GM10248 (cell line): Measurements from ENCODE around the gene CCDC18.

Source experiments
- CTCF ChIA-PET: fragments of 300-600 bp; sonication (Branson Sonifier 250); formaldehyde crosslinking; extraction: SDS; loops from one replicate; lab custom pipeline; 2021; ENCODE audit warnings: antibody characterized with exemption; lab: Yijun Ruan, JAX
- POLR2A ChIA-PET: fragments of 350-650 bp; sonication (Branson Sonifier 250); formaldehyde crosslinking; extraction: SDS; loops from one replicate; lab custom pipeline; 2020; ENCODE audit warnings: antibody characterized with exemption; lab: Yijun Ruan, JAX
- DNase-seq: peaks from one replicate; pipeline ENCODE4 v3.0.0; 2012; ENCODE audit errors: extremely low spot score
- TF ChIP-seq, protein P1 (sequence below): IDR thresholded peaks from 2 replicates; pipeline ENCODE4 v1.5.1; 2012; ENCODE audit warnings: mild to moderate bottlenecking, low read depth; ENCODE audit errors: extremely low read depth, missing control alignments, control extremely low read depth

The CCDC18 gene

DNA sequence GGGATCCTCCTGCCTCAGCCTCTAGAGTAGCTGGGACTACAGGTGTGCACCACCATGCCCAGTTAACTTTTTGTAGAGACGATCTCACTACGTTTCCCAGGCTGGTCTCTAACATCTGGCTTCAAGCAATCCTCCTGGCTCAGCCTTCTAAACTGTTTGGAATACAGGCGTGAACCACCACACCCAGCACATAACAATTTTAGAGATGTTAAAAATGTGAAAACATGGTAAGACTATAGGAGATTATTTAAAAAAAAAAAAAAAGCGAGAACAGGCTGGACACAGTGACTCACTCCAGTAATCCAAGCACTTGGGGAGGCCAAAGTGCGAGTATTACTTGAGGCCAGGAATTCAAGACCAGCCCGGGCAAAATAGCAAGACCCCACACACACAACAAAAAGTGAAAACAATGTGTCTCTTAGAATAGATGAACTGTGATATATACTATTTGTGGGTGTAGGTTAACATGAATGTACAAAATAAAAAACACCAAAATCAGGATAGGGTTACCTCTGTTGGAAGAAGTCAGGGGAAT is 19.6 kb downstream of the CCDC18 start:
- DNase-seq = no peak
- POLR2A ChIA-PET = no interaction called here
- TF ChIP-seq, protein P1, sequence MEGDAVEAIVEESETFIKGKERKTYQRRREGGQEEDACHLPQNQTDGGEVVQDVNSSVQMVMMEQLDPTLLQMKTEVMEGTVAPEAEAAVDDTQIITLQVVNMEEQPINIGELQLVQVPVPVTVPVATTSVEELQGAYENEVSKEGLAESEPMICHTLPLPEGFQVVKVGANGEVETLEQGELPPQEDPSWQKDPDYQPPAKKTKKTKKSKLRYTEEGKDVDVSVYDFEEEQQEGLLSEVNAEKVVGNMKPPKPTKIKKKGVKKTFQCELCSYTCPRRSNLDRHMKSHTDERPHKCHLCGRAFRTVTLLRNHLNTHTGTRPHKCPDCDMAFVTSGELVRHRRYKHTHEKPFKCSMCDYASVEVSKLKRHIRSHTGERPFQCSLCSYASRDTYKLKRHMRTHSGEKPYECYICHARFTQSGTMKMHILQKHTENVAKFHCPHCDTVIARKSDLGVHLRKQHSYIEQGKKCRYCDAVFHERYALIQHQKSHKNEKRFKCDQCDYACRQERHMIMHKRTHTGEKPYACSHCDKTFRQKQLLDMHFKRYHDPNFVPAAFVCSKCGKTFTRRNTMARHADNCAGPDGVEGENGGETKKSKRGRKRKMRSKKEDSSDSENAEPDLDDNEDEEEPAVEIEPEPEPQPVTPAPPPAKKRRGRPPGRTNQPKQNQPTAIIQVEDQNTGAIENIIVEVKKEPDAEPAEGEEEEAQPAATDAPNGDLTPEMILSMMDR = no peak
- CTCF ChIA-PET = interaction anchor here (1.1 kb wide), 1 partner anchor 104 kb away, joined by 3 read pairs; no protein-coding TSS in a partner anchor

DNA sequence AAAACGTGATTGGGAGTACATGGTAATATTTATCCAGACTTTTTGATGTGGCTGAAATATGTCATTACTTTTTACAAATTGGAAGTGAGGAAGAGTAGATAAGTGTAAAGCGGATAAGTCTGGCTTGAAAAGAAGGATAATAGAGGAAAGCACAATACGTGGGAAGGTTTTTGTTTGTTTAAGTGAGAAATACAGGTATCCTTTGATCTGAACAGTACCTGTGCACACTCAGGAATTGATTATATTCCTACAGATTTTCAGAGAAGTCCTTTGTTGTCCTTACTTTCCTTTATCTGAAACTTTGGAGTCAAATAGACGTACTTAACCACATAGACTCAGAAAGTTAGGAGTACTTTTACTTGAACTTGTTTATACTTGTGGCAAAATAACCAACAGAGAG is 20.2 kb downstream of the CCDC18 start:
- ChIA-PET CTCF (no interaction called here), POLR2A (no interaction called here)
- TF ChIP-seq, protein P1 = no peak
- DNase-seq = no peak

DNA sequence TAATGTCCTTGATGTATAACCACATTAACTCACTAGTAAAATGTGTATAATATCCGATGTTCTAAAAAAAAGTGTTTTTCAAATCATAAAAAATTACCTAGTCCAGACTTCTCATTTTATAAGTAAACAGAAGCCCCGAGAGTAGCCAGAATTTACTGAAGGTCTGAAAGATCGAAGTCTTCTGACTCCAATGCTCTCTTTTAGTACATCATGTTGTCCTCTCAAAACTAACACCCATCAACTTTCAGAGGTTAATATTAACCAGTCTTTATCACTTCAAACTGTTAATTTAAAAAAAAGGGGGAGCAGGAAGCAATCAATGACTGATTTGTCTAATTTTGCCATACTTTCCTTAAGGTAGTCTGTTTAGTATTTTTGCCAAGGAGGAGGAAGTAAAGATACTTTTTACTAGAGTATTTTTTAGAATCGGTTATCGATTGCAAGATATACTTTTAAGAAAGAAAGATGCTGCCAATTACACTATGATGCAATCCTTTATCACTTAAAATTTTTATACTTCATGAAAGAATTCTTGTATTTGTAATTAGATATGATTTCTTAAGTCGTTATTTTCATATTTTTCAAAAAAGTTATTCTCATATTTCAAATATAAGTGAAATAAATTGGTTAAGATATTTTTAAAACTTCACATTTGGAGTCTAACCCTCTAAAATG is 25.5 kb downstream of the CCDC18 start:
- ChIA-PET CTCF (interaction anchor here (1.1 to 1.3 kb wide), 2 partner anchors 9 to 15 kb away, joined by 3 to 5 read pairs; no protein-coding TSS in a partner anchor), POLR2A (no interaction called here)
- TF ChIP-seq, protein P1 = no peak
- DNase-seq = no peak

DNA sequence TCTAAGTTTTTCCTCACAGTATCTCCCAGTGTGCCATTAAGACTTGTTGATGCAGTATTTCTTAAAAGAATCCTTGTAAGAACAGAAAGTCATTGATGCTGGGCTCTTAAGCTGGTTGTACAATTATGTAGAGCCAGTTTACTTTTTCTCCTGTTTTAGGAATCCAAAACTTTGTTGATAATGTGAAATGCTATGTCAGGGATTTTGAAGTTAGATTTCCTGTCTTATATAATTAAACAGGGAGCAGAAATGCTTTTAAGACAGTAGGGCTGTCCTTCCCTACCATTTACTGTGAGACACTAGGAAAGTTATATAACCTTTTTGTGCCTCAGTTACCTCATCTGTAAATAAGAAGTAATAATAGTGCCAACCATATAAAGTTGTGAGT is 26.0 kb downstream of the CCDC18 start:
- CTCF ChIA-PET = interaction anchor here (1.1 kb wide), 1 partner anchor 15 kb away, joined by 3 read pairs; no protein-coding TSS in a partner anchor
- POLR2A ChIA-PET = no interaction called here

DNA sequence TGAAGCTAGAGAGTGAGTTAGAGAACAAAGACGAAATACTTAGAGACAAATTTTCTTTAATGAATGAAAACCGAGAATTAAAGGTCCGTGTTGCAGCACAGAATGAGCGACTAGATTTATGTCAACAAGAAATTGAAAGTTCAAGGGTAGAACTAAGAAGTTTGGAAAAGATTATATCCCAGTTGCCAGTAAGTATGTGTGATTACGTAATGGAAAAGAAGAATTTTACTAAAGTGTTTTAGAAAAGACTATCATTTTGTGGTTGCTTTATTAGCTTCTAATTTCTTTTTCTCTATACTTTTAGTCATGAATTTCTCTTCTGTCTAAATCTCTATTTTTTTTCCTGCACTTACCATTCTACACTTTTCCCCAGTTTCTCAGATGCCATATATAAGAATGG is 26.7 kb downstream of the CCDC18 start:
- DNase-seq = no peak
- POLR2A ChIA-PET = no interaction called here
- TF ChIP-seq, protein P1 = no peak
- CTCF ChIA-PET = interaction anchor here (1.1 kb wide), 1 partner anchor 14 kb away, joined by 3 read pairs; no protein-coding TSS in a partner anchor

More for the DNA sequence above, 26.0 kb downstream of the CCDC18 start:
- no peak for DNase-seq
- TF ChIP-seq, protein P1 = no peak

DNA sequence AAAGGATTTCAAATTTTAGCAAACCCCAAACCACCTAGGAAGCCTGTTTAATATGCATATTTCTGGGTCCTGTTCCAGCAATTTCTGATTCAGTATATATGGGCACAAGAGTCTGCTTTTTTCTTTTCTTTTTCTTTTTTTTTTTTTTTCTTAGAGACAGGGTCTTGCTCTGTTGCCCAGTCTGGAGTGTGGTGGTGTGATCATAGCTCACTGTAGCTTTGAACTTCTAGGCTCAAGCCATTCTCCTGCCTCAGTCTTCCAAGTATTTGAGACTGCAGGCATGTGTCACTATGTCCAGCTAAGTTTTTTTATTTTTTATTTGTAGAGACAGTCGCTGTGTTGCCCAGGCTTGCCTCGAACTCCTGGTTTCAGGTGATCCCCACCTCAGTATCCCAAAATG is 34.8 kb downstream of the CCDC18 start:
- DNase-seq = no peak
- TF ChIP-seq, protein P1 = no peak
- POLR2A ChIA-PET = no interaction called here
- CTCF ChIA-PET = interaction anchor here (0.9 to 1.6 kb wide), 3 partner anchors 10 to 19 kb away, joined by 3 to 6 read pairs (median 5); no protein-coding TSS in a partner anchor
